Upper lobe of left lung (tissue), 4 donors: ENCODE data around the gene CDH12.
A peak's percentile ranks its signal among the peaks of the same experiment; 100 is the strongest.

Experiments used
- EP300 ChIP-seq, 4 donors: sonication (generic); formaldehyde crosslinking; IDR thresholded peaks; one replicate each; pipeline ENCODE4 v1.5.1; 2017; ENCODE audit warnings: antibody characterized with exemption in 4 of 4, control low read depth in 2 of 4
- POLR2A ChIP-seq, 4 donors: fragments of 450-650 bp; IDR thresholded peaks; one replicate each; pipeline ENCODE4 v1.5.1; 2016 to 2017; ENCODE audit warnings: antibody characterized with exemption in 4 of 4, mild to moderate bottlenecking in 2 of 4
- POLR2AphosphoS5 ChIP-seq, 2 donors: sonication (generic); formaldehyde crosslinking; IDR thresholded peaks; one replicate each; pipeline ENCODE4 v1.5.1; 2017; ENCODE audit warnings: antibody characterized with exemption in 2 of 2
- TF ChIP-seq, protein P1 (sequence below), 6 experiments: fragments of 450-650 bp in 4 of 6; fragments of 200-600 bp in 2 of 6; sonication (generic) in 2 of 6; IDR thresholded peaks; one replicate each; pipeline ENCODE4 v1.5.1; 2016 to 2019; ENCODE audit warnings: antibody characterized with exemption in 6 of 6

DNA sequence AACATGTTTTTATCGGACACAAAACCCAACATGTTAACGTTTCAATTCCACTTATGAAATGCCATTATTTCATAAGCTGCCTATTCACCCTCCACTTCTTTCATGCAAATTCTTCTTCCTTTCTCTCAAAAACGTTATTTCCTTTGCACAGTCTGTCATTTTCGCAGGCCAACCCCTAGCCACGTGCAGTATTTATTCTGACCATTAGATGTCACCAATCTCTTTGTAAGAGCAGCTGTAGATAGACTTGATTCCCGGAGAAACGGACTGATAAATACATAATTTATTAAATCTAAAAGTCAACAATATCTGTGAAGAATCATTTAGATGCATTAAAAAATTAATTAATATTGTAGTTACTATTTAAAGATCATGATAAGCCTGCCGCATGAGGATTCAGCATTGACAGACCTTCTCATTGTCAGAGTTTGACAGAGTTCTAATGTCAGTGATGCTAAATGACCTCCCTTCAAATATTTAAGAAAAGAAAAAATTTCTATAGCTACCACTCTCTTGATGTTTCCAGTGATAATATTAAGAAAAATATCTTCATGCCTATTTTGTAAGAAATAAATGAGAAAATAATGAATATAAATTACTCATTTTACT is 933.6 kb downstream of the CDH12 start:
- TF ChIP-seq, protein P1, sequence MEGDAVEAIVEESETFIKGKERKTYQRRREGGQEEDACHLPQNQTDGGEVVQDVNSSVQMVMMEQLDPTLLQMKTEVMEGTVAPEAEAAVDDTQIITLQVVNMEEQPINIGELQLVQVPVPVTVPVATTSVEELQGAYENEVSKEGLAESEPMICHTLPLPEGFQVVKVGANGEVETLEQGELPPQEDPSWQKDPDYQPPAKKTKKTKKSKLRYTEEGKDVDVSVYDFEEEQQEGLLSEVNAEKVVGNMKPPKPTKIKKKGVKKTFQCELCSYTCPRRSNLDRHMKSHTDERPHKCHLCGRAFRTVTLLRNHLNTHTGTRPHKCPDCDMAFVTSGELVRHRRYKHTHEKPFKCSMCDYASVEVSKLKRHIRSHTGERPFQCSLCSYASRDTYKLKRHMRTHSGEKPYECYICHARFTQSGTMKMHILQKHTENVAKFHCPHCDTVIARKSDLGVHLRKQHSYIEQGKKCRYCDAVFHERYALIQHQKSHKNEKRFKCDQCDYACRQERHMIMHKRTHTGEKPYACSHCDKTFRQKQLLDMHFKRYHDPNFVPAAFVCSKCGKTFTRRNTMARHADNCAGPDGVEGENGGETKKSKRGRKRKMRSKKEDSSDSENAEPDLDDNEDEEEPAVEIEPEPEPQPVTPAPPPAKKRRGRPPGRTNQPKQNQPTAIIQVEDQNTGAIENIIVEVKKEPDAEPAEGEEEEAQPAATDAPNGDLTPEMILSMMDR (IDR thresholded peaks at IDR 0.05): peak in 4 of 6 experiments; percentile 20 to 34 (median 30)
- TF ChIP-seq EP300 (IDR thresholded peaks at IDR 0.05) (no peak), POLR2AphosphoS5 (IDR thresholded peaks at IDR 0.05) (no peak), POLR2A (IDR thresholded peaks at IDR 0.05) (no peak)
